HTERT RPE-1 (cell line): ENCODE measurements around the gene HSD11B1.

Source experiments
- in situ Hi-C: fragments of 300-500 bp; cut with MboI; formaldehyde crosslinking; loops from 4 replicates; pipeline ENCODE4 v1.14.3; 2020; ENCODE audit warnings: low sequenced_read_pairs

HSD11B1 gene

DNA sequence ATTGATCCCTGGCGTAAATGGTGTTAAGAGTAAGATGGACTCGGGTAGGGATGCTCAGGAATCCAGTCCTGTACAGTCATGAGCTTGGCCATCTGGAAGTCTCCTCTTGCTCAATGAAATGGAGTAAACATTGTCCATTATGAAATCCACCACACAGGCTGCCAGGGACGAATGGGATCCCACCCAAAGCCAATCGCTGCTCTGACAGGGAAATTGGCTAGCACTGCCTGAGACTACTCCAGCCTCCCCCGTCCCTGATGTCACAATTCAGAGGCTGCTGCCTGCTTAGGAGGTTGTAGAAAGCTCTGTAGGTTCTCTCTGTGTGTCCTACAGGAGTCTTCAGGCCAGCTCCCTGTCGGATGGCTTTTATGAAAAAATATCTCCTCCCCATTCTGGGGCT is at the start of gene HSD11B1:
HSD11B1 (plus strand) TSS at position 263 of the 400 bp plus-strand sequence; CDS start at position 360, 97 bp downstream.
- in situ Hi-C loops = no loop called here

GRCh38 chr1:209655411-209656231 is 49.0 kb upstream of the HSD11B1 start:
- in situ Hi-C loops = no loop called here

GRCh38 chr1:209657140-209657879 is 47.3 kb upstream of the HSD11B1 start:
- in situ Hi-C loops = no loop called here

DNA sequence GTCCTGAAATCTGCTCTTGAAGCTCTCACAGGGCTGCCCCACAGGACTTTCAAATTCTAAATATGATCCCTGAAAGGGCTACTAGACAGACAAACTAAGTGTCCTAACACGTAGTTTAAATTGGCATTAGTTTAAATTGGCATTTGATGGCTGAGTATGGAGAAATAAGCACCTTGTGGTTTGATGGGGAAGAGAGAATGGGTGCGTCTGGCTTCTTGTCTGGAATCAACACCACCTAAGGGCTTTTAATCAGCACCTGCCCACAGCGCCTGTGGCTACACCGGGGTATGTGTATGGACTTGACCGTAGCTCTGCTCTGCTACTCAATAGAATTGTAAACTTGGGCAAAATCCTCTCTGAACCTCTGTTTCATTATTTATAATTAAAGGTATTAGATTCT is 46.7 kb upstream of the HSD11B1 start:
- in situ Hi-C loops = no loop called here

DNA sequence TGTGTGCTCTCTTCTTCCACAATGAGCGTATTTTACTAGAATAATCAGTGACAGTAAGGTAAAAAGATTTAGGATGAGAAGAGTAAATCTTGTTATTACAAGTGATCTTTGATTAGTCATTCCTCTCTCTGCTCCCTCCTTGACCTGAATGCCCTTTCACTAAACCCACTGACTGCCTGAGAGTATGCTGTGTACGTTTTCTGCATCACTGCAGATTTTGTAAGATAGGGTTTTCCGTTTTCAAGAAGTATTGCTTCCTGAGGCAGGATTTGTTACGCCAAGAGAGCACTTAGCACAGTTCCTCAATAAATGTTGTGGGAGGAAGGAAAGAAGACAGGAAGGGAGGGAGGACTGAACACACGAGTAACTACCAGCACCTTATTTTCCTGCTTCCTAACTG is 44.7 kb upstream of the HSD11B1 start:
- in situ Hi-C loops = no loop called here

GRCh38 chr1:209661071-209661470 is 43.6 kb upstream of the HSD11B1 start:
- in situ Hi-C loops = no loop called here

DNA sequence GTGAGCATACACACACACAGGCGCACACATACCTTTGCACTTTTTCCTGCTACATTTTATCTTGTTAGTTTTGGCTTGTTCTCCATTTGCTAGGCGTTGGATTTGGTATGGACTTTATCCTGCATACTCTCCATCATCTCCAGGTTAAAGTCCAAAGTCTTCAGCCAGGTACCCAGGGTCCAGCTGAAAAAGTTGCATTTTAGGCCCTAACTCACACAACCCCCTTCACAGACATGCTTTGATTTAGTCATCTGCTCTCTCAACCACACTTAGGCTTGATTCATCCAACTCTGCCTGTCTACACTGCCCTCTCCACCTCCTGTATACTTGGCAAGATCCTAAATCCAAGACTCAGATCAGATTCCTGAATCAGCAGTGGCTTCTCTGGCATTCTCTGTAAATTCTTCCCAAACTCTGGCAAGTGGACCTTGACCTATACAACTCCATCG is 41.7 kb upstream of the HSD11B1 start:
- in situ Hi-C loops = no loop called here

- in situ Hi-C loops = no loop called here
Observed at GRCh38 chr1:209667103-209667502, 37.5 kb upstream of the HSD11B1 start.

- in situ Hi-C loops = no loop called here
Observed at GRCh38 chr1:209667708-209668107, 36.9 kb upstream of the HSD11B1 start.

DNA sequence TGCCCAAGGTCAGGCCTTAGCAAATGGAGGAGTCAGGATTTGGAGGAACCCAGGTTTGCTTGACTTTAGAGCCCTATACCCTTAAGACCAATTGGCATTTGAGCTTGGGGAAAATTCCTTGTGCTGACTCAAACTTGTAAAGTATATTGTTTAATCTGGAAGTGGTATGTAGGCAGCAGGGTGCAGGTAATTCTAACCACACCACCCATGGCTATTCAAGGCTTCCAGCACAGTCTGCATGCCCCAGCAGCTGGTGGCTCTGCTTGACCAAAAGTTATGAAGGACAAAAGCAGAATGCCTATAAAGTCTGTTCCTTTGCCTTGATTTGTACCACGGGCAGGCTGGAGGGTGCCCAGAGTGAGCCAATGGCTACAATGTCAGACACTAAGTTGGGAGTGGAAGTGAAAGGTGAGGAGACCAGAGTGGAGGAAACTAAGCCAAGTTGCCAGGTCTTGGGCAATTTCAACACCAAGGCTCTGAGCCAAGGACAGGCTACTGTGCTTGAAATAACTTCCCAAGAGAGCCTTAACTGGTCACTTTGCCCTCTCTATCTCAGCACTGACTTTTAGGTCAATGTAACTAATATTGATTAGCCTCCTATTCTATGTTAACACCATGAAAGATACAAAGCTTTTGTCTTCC is 34.1 kb upstream of the HSD11B1 start:
- in situ Hi-C loops = no loop called here

GRCh38 chr1:209672705-209673630 is 31.7 kb upstream of the HSD11B1 start:
- in situ Hi-C loops = no loop called here

DNA sequence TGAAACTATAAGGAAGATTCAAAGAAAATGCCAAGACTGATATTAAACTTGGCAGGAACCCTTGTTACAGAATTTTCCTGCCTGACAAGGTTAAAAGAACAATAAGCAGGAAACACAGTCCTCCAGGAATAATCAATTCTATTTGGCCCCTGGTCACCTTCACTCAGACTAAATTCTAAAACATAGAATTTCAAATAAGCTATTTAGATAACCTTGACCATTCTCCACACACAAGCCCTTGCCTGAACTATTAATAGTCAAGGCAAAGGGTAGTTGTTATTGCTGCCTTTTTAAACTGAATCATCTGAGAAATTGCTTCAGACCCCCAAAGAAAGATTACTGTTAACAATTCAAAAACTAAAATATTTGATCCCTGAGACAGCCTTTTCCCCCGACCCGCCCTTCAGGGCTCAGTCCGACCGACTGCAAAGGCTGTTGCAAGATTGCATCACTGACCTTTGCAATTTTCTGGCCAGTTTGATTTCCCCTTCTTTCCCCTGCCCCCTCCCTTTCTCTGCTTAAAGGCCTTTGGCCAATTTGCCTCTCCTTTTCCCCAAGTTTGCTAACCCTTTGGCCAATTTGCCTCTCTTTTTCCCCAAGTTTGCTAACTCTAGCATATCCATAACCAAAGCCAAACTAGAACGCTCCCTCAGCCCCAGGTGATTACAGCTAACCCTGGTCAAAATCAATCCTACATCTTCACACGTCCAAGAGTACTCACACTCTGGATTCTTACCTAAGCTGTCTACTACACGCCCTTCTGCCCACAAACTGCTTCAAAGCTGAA is 30.8 kb upstream of the HSD11B1 start:
- in situ Hi-C loops = no loop called here

DNA sequence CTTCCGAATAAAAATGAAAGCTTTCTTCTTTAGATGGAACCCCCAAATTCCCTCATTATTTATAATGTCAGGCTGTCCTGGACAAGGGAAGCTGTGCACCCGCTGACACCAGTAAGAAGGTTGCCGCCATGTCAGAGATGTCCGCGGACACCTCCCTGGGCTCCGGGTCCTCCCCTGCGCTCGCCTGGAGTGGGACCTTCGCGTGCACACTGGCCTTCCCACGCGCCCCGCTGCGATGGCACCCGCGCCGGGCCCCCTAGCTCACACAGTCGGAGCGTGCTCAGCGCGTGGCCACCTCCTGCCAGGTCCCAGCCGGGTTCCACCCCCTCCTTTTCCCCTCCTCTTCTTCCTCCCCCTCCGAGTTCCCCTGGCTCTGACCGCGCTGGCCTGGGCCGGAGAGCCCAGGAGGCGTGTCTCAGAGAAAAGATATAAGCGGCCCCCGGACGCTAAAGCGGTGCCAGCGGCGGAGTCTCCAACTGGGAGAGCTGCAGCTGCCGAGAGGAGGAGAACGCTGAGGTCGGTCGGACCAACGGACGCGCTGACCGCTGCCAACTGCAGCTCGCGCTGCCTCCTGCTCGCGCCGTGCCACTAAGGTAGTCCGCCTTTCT is 29.6 kb upstream of the HSD11B1 start, which contains the start of gene G0S2:
G0S2 (plus strand) TSS at position 456 of the 608 bp plus-strand sequence. CDS start 273 bp downstream, outside the sequence.
- in situ Hi-C loops = no loop called here

DNA sequence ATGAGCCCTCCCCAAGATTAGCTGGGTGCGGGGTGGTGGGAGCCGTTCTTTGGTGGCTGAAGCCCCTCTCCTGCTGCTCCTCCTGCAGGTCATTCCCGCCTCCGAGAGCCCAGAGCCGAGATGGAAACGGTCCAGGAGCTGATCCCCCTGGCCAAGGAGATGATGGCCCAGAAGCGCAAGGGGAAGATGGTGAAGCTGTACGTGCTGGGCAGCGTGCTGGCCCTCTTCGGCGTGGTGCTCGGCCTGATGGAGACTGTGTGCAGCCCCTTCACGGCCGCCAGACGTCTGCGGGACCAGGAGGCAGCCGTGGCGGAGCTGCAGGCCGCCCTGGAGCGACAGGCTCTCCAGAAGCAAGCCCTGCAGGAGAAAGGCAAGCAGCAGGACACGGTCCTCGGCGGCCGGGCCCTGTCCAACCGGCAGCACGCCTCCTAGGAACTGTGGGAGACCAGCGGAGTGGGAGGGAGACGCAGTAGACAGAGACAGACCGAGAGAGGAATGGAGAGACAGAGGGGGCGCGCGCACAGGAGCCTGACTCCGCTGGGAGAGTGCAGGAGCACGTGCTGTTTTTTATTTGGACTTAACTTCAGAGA is 29.0 kb upstream of the HSD11B1 start:
- in situ Hi-C loops = no loop called here

GRCh38 chr1:209678981-209679539 is 25.6 kb upstream of the HSD11B1 start:
- in situ Hi-C loops = no loop called here

DNA sequence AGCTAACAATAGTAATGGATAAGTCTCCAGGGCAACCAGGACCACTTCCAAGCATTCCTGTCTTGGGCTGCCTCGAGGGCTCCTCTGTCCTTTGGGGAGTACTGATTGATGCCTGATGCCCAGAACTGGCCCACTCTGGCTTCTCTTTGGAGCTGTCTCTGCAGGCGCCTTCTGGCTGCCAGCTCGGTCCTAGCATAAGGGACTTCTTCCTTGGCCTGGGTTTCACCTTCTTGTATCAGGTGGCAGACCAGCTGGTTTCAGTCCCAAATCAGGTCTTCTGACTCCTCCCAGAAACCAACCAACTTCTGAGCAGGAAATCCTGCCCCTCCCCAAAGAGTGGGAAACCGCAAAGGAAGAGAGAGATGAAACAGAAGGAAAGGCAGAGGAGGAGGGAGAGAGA is 18.8 kb upstream of the HSD11B1 start:
- in situ Hi-C loops = no loop called here

DNA sequence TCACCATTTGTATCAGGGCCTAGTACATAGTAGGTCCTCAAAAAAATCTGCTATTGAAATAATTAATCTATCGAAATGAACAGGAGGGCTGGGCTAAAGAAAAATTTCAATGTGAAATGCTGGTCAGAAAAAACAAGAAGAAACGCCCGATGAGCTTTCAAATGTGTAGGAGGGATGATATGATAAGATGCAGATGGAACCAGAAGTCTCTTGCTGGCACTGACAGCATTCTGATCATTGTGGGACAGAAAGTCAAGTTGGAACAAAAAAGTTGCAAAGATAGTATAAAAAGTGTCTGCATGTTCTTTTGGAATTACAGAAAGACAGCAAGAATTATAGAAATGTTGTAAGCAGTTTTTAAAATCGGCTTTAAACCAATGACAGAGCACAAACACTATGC is 18.3 kb upstream of the HSD11B1 start:
- in situ Hi-C loops = no loop called here

GRCh38 chr1:209688746-209689234 is 15.9 kb upstream of the HSD11B1 start:
- in situ Hi-C loops = no loop called here
